PC-3 (cell line): ENCODE results near the gene ERP27.

Experiments used
- EZH2phosphoT487 ChIP-seq: fragments of 300-600 bp; sonication (generic); IDR thresholded peaks from 2 replicates; pipeline ENCODE4 v1.6.1; 2018; ENCODE audit warnings: mild to moderate bottlenecking, antibody characterized with exemption, low read length, borderline replicate concordance
- TF ChIP-seq, protein P1 (sequence below): fragments of 300-600 bp; sonication (generic); conservative IDR thresholded peaks from 2 replicates; pipeline ENCODE4 v1.5.1; 2017; ENCODE audit warnings: antibody characterized with exemption, low read depth, mild to moderate bottlenecking, low read length

DNA sequence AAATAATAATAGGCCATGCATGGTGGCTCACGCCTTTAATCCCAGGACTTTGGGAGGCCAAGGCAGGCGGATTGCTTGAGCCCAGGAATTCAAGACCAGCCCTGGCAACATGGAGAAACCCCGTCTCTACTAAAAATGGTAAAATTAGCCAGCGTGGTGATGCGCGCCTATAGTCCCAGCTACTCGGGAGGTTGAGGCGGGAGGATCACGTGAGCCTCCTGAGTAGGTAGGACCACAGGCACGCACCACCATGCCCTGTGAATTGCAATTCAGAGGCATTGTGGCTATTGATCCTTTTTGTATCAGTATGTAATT lies 20.7 kb upstream of the ERP27 start:
- TF ChIP-seq, protein P1, sequence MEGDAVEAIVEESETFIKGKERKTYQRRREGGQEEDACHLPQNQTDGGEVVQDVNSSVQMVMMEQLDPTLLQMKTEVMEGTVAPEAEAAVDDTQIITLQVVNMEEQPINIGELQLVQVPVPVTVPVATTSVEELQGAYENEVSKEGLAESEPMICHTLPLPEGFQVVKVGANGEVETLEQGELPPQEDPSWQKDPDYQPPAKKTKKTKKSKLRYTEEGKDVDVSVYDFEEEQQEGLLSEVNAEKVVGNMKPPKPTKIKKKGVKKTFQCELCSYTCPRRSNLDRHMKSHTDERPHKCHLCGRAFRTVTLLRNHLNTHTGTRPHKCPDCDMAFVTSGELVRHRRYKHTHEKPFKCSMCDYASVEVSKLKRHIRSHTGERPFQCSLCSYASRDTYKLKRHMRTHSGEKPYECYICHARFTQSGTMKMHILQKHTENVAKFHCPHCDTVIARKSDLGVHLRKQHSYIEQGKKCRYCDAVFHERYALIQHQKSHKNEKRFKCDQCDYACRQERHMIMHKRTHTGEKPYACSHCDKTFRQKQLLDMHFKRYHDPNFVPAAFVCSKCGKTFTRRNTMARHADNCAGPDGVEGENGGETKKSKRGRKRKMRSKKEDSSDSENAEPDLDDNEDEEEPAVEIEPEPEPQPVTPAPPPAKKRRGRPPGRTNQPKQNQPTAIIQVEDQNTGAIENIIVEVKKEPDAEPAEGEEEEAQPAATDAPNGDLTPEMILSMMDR = no peak
- no peak for TF ChIP-seq EZH2phosphoT487
